HG03354 (cell line): ENCODE data around the gene APBB2.

Source experiments
- ATAC-seq: cut with Tn5 transposase; IDR thresholded peaks from one replicate; pipeline ENCODE4 v1.9.1; 2021; ENCODE audit warnings: mild to moderate bottlenecking; ENCODE audit not compliant: unreplicated experiment, poor library complexity, severe bottlenecking

APBB2 gene

GRCh38 chr4:41143311-41144039 lies 70.9 kb downstream of the APBB2 start:
- ATAC-seq: no peak

DNA sequence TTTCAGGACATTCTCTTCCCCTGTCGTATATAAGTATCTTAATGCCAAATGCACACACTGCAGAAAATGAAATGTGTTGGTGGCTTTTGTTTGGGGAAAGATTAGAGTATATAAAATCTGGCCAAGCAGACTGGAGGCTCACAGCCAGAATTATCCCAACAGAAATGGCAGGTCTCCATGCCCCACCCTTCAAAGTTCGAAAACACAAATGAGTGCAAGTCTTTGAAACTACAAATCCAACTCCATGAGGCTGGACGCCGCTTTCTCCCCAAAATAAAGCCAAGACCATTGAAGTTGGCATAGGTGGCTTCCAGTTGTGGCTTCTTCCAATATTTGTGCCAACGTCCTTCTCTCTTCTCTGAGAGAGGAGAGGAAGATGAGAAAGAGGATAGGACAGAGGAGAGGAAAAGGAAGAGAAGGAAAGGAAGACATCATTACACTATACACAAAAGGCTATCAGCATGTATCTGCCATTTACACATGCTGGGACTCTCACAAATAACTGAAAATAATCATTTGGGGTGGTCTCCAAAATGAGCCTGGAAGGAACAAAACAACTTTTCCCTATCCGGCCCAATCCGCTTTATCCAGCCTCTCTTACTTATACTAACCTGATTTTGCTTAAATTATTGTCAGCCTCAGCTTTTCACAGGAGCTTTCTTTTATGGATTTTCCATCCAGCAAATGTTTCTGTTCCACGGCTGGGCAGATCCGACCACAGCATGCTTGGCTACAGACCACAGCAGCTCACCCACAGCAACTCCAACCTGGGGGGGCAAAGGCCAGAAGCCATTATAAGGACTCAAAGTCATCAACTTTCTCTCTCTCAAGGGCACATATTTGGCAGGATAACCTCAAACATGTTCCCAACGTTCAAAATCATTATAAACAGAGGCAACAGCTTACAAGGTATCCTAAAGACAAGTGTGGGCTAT lies 71.7 kb downstream of the APBB2 start:
- ATAC-seq: no peak

DNA sequence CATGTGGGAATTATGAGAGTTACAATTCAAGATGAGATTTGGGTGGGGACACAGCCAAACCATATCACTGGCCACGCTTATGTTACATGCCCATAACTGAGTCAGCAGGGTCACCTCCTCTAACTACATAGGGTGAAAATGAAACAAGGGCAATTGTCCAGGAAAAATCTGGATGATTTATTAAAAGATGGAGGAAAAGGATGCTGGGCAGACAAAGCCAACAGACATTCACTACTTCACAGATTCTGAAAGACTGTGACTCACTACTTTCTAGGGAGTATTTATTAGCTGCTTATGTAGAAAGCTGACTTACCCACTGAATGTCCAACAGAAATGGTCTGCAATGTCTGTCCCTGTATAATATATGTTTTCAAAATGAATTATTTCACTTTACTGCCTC lies 72.4 kb downstream of the APBB2 start:
- no peak for ATAC-seq

DNA sequence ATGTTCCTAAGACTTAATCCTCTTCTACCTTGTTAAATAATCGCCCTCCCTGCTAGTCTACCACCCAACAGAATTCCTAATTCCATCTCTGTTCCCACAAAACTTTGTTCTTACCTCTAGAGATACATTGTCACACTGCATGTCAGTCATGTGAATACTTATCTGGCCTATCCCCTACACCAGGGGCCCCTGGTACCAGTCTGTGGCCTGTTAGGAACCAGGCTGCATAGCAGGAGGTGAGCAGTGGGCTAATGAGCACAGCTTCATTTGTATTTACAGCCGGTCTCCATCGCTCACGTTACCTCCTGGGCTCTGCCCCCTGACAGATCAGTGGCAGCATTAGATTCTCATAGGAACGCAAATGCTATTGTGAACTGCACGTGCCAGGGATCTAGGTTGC lies 73.9 kb downstream of the APBB2 start:
- ATAC-seq: no peak

GRCh38 chr4:41137879-41138278 lies 76.5 kb downstream of the APBB2 start:
- no peak for ATAC-seq

DNA sequence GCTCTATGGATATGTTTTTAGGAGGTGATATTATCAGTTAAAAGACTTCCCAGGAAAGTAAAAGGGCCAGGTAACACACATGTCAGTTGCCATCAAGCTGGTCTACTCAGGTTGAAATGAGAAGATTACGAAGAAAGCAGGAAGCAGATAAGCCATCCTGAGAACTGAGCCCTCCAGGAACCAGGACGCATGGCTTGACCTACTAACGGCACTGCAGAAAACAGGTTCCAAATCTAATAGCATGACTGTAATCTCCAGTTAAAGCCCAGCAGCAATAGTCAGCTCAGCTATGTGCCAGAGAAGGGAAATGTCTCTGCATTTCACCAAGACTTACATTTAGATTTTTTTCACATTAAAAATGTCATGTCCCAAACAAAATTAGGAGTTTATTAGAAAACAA lies 77.9 kb downstream of the APBB2 start:
- no peak for ATAC-seq

DNA sequence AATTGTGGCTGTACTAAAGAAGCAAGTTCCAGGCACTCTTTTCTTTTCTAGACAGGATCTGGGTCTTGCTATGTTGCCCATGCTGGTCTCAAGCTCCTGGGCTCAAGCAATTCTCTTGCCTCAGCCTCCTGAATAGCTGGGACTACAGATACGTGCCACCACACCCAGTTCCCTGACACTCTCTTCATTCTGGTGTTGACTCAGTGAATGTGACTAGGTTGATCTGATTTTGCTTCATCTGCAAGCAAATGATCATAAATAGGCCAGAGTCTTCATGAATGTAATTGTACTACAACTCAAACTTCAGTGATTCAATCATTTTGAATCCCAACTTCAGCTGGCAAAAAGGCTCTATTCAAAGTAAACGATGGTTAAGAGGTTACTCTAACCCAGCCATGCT lies 78.5 kb downstream of the APBB2 start:
- ATAC-seq: no peak

- no peak for ATAC-seq
Measured at GRCh38 chr4:41134581-41134980, 79.8 kb downstream of the APBB2 start.

DNA sequence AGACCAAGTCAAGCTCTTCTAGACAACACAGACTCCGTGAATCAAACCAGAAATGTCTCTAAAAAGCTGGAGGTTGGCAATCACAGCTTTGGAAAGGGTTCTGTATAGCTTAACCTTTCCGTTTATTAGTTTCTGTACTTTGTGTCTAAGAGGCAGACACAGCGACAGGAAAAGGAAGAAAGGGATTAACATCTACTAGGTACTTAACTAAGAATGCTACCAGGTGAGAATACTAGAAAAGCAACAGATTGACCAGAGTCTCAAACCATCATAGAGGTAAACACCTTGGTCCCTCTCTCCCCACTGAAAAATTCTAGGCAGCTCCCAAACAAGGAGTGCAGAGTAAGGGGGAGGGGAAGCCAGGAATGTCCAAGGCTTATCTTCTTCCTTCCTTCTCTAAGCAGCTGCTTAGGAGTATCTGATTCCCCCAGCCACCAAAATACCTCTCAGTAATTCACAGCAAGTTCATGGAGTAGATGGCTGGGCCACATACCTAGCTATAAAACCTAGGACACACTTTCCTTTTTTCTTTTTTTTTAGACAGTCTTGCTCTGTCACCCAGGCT lies 80.8 kb downstream of the APBB2 start:
- ATAC-seq: no peak

- ATAC-seq: no peak
Measured at GRCh38 chr4:41132055-41132683, 82.2 kb downstream of the APBB2 start.

GRCh38 chr4:41129936-41130440 lies 84.4 kb downstream of the APBB2 start:
- no peak for ATAC-seq

GRCh38 chr4:41129128-41129754 lies 85.1 kb downstream of the APBB2 start:
- ATAC-seq: no peak

- ATAC-seq: no peak
Measured at GRCh38 chr4:41125558-41126311, 88.6 kb downstream of the APBB2 start.

DNA sequence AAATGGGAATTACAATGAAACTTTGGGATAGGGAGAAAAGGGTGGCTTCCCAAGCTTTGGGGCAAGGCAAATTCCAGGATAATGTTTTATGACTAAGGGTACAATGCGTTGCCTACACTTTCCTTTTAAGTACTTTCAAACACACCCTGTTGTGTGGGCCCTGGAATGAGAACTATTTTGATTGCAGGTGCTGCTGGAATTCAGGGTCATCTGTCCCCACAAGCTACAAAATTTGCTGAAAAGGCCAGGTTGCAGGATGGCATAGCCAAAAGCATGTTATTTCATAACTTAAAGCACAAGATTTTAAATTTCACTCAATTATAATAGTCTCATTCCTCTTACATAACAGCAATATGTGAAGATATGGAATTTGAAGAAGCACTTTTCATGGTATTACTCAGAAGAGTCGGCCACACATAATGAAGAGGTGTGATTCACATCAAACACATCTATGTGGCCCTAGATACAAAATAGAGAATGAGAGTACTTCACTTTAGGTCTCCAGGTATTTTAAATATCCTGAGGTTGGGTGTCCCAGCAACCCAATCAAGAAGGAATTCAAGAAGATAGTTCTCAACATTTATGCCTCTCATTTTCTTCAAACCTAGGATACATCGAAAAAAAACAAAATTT lies 89.3 kb downstream of the APBB2 start:
- no peak for ATAC-seq

DNA sequence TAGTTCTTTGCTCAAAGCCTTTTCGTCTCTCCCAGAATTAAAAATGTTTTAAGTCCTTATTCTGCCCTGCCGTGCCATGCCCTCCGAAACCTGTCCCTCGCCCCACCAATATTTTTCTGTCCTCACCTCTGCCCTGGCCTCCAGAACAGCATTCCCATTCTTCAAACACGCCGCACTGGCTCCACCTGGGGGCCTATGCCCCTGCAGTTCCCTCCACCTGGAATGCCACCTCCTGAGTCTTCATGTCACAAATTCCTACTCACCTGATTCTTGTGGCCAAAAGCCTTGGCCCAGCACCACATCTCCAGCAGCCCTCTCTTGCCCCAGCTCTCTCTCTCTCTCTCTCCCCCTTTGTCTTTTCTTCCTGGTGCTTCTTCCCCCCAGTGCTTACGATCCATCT lies 91.6 kb downstream of the APBB2 start:
- no peak for ATAC-seq

GRCh38 chr4:41122309-41122708 lies 92.0 kb downstream of the APBB2 start:
- ATAC-seq: no peak

- no peak for ATAC-seq
Measured at GRCh38 chr4:41121906-41122305, 92.4 kb downstream of the APBB2 start.
